Lower leg skin (tissue), 4 donors: ENCODE data around the gene RNASE4. TPM values are rescaled to one million over a fixed set of nuclear protein-coding genes. Genes with fewer than 3 reads are reported as not detected.

Experiments
- DNase-seq, 2 donors: peaks; one replicate each; pipeline ENCODE4 v3.0.0-alpha.2; 2019; ENCODE audit warnings: low spot score in 2 of 2
- H3K4me3 ChIP-seq: fragments of 200-600 bp; sonication (generic); 2 replicates; pipeline ENCODE4 v1.5.1; 2017; ENCODE audit warnings: mild to moderate bottlenecking, low read depth; ENCODE audit not compliant: poor library complexity, severe bottlenecking
- CTCF ChIP-seq, 3 donors: fragments of 450-650 bp; IDR thresholded peaks; one replicate each; pipeline ENCODE4 v1.5.1; 2016; ENCODE audit warnings: antibody characterized with exemption in 3 of 3, mild to moderate bottlenecking in 3 of 3, moderate library complexity in 2 of 3
- POLR2A ChIP-seq, 2 donors: fragments of 450-650 bp; IDR thresholded peaks; one replicate each; pipeline ENCODE4 v1.6.1; 2016 to 2017; ENCODE audit warnings: antibody characterized with exemption in 2 of 2, mild to moderate bottlenecking in 1 of 2, moderate library complexity in 1 of 2
- WGBS, 2 donors: methylation state at CpG; one replicate each; pipeline ENCODE4 v1.1.5; 2018; 5-methylcytosine and 5-hydroxymethylcytosine counted together
- intact Hi-C: fragments of 100-400 bp; cut with DNase I; formaldehyde crosslinking; loops from one replicate; pipeline ENCODE4 v1.15.0; 2023; ENCODE audit warnings: low total_unique reads
- total RNA-seq, 4 donors: library from RNA; depleted of rRNA; stranded (reverse); fragments of >200 nt; gene quantifications; one replicate each; pipeline ENCODE4 v1.1.0, GENCODE V29; 2016

RNASE4 gene
- total RNA-seq, 4 donors from 2014 or later: 67.3 to 102 (median 90.6) TPM

- intact Hi-C loops: loop anchor here (5.0 to 10.0 kb wide), 2 partner anchors 216 to 349 kb away; partner anchors contain the start of genes CCNB1IP1, PIP4P1 and PNP
- TF ChIP-seq CTCF (IDR thresholded peaks at IDR 0.05): no peak
- TF ChIP-seq POLR2A (IDR thresholded peaks at IDR 0.05): no peak
- peak in 1 of 2 donors; percentile 62 for DNase-seq
- whole genome bisulfite sequencing, 2 donors: 5 to 9% methylated on average over 7 of the region's 7 CpGs
- peak overlapping the region; percentile 29 for H3K4me3 ChIP-seq
These were observed 3.5 kb upstream of the RNASE4 start for GRCh38 chr14:20680843-20681347.

DNA sequence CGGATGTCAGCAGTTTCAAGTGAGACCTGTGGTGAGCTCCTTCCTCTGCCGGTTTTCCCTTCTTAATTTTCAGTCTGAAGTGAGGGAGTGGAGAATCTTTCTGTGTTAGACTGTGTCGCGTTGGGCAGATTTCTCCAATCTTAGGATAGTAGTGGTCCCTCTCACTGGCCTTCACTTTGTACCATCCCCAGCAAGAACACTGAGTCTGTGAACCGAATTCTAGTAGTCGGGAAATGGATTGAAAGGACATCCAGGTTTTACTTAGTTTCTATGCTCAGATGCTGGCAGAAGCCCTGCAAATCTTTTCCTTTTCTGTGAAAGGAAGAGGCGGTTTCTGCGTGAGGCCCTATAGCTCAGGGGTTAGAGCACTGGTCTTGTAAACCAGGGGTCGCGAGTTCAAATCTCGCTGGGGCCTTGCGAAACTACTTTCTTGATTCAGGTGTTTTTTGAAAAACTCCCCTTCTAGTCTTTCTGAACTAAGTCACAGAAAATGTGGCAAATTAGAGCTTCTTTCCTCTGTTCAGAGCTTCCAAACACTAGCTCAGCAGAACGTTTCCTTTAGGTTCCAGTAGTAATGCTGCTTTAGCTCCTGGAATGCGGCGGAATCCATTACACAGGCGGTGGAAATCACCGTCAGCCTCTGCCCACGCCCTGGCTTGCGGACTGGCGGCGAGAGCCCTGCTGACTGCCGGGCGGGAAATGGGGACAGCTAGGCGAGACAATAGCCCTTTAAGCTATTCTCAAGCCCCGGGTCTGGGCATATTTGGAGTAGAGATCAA is 2.8 kb upstream of the RNASE4 start:
- intact Hi-C loops: loop anchor here (5.0 to 10.0 kb wide), 2 partner anchors 217 to 349 kb away; partner anchors contain the start of genes CCNB1IP1, PIP4P1 and PNP
- TF ChIP-seq POLR2A (IDR thresholded peaks at IDR 0.05) (no peak), CTCF (IDR thresholded peaks at IDR 0.05) (no peak)
- WGBS, 2 donors: 1% methylated on average over 25 of the region's 25 CpGs
- peak; percentile 90 to 96 for DNase-seq
- peak overlapping the region; percentile 29 for H3K4me3 ChIP-seq

GRCh38 chr14:20682127-20682434 is 2.3 kb upstream of the RNASE4 start:
- H3K4me3 ChIP-seq: peak overlapping the region; percentile 29
- WGBS, 2 donors: 1% methylated on average over 11 of the region's 11 CpGs
- TF ChIP-seq POLR2A (IDR thresholded peaks at IDR 0.05) (no peak), CTCF (IDR thresholded peaks at IDR 0.05) (no peak)
- intact Hi-C loops: loop anchor here (5.0 to 10.0 kb wide), 2 partner anchors 217 to 350 kb away; partner anchors contain the start of genes CCNB1IP1, PIP4P1 and PNP
- no peak for DNase-seq

- H3K4me3 ChIP-seq: peak overlapping the region; percentile 57
- TF ChIP-seq POLR2A (IDR thresholded peaks at IDR 0.05) (peak in 1 of 2 donors; percentile 95), CTCF (IDR thresholded peaks at IDR 0.05) (no peak)
- peak; percentile 89 to 98 for DNase-seq
- WGBS, 2 donors: 0 to 1% methylated on average over 35 to 39 of the region's 40 CpGs
- intact Hi-C loops: loop anchor here (5.0 to 10.0 kb wide), 2 partner anchors 218 to 350 kb away; partner anchors contain the start of genes CCNB1IP1, PIP4P1 and PNP
These were observed 1.8 kb upstream of the RNASE4 start for GRCh38 chr14:20682435-20683124.

DNA sequence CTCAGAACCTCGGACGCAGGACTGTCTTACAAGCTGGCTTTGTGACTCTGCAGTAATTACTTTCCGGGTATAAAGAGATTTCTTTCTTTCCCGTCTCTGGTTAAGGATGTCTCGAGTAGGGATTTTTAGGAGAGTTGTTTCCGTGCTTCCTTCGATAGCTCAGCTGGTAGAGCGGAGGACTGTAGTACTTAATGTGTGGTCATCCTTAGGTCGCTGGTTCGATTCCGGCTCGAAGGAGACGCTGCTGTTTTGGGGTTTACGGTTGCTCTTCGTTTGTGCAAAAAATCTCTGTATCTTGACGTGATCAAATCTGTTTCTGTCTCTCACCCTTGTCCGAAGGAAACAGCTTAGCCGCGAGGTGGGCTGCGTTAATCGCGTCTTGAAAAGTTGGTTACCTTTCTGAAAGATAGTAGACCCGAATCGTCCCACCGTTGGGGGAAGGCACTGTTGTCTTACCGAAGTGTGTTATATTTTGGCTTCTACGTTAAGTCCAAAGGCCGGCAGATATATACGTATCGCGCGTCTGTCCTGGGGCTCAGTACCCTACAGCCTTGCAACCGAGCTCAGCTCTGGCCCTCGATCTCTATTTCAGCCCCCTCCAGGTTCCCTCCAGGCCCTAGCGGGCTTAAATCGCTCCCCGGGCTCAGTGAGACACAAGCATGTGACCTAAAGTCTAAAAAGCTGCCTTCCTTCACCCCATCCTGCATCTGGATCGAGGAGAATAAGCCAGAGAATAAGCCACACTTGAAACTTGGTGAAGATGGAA is 1.1 kb upstream of the RNASE4 start:
- DNase-seq: peak; percentile 80 to 93

More for the DNA sequence above, 1.1 kb upstream of the RNASE4 start:
- intact Hi-C loops: loop anchor here (5.0 to 10.0 kb wide), 2 partner anchors 219 to 351 kb away; partner anchors contain the start of genes CCNB1IP1, PIP4P1 and PNP
- WGBS, 2 donors: 0% methylated on average over 38 of the region's 38 CpGs
- TF ChIP-seq POLR2A (IDR thresholded peaks at IDR 0.05): no peak
- TF ChIP-seq CTCF (IDR thresholded peaks at IDR 0.05): no peak
- H3K4me3 ChIP-seq: peak overlapping the region; percentile 57
